IMR-90 (cell line): ENCODE data around the gene RPL23. TPM values are rescaled to one million over a fixed set of nuclear protein-coding genes. Genes with fewer than 3 reads are reported as not detected.

Experiments used
- ATAC-seq: fragments of 200-7000 bp; cut with Tn5 transposase; 2 replicates; pipeline ENCODE4 v1.9.1; 2020; ENCODE audit warnings: low read depth, mild to moderate bottlenecking, moderate library complexity
- BruUV-seq: library from RNA; stranded (reverse); fragments of 400-500 nt; replicated peaks from 2 replicates; lab custom pipeline; 2021; lab: Mats Ljungman, UMichigan
- CTCF ChIA-PET: fragments of 300-600 bp; formaldehyde crosslinking; extraction: SDS; loops from one replicate; lab custom pipeline; 2021; ENCODE audit warnings: antibody characterized with exemption; lab: Yijun Ruan, JAX
- POLR2A ChIA-PET: fragments of 300-600 bp; sonication (Branson Sonifier 250); formaldehyde crosslinking; loops from one replicate; lab custom pipeline; 2022; ENCODE audit warnings: antibody characterized with exemption; ENCODE audit not compliant: unreplicated experiment; lab: Charles Lee
- DNase-seq: peaks from one replicate; pipeline ENCODE4 v3.0.0; 2013
- H2AFZ ChIP-seq: replicated peaks from 2 replicates; pipeline ENCODE3; 2013; ENCODE audit warnings: low read length, mild to moderate bottlenecking; ENCODE audit not compliant: poor library complexity
- H2AK5ac ChIP-seq: 2 replicates; pipeline ENCODE4 v1.6.1; 2013; ENCODE audit warnings: low read depth, low read length, inconsistent platforms
- H2AK9ac ChIP-seq: replicated peaks from 2 replicates; pipeline ENCODE3; 2013; ENCODE audit warnings: mild to moderate bottlenecking, low read depth, low read length, moderate library complexity; ENCODE audit not compliant: poor library complexity
- H2BK120ac ChIP-seq: 2 replicates; pipeline ENCODE4 v1.6.1; 2013; ENCODE audit warnings: low read depth, low read length, inconsistent platforms
- H2BK15ac ChIP-seq: 3 replicates; pipeline ENCODE4 v1.6.1; 2013; ENCODE audit warnings: low read depth, low read length, inconsistent platforms
- H2BK20ac ChIP-seq: 2 replicates; pipeline ENCODE4 v1.6.1; 2013; ENCODE audit warnings: low read depth, mild to moderate bottlenecking, inconsistent platforms, low read length, moderate library complexity
- H2BK5ac ChIP-seq: 2 replicates; pipeline ENCODE4 v1.6.1; 2013; ENCODE audit warnings: mild to moderate bottlenecking, low read depth, low read length, inconsistent platforms; ENCODE audit not compliant: poor library complexity, severe bottlenecking
- H3K14ac ChIP-seq: replicated peaks from 2 replicates; pipeline ENCODE4 v1.6.1; 2013; ENCODE audit warnings: low read depth, low read length, inconsistent platforms
- H3K18ac ChIP-seq: 2 replicates; pipeline ENCODE4 v1.6.1; 2013; ENCODE audit warnings: low read depth, low read length, control low read depth
- H3K23ac ChIP-seq: 2 replicates; pipeline ENCODE4 v1.6.1; 2013; ENCODE audit warnings: low read depth, low read length, inconsistent platforms
- H3K27ac ChIP-seq: 2 replicates; pipeline ENCODE4 v1.5.1; 2013; ENCODE audit warnings: mild to moderate bottlenecking, control low read depth, low read length; ENCODE audit not compliant: insufficient read depth
- H3K27me3 ChIP-seq: 2 replicates; pipeline ENCODE4 v1.6.1; 2013; ENCODE audit warnings: low read length; ENCODE audit not compliant: control insufficient read depth, insufficient read depth
- H3K36me3 ChIP-seq: 2 replicates; pipeline ENCODE4 v1.6.1; 2013; ENCODE audit warnings: low read length, mixed read lengths; ENCODE audit not compliant: control insufficient read depth, insufficient read depth
- H3K4ac ChIP-seq: 2 replicates; pipeline ENCODE4 v1.6.1; 2013; ENCODE audit warnings: low read depth, low read length, inconsistent platforms
- H3K4me1 ChIP-seq: 2 replicates; pipeline ENCODE4 v1.6.1; 2013; ENCODE audit warnings: low read length, mixed read lengths; ENCODE audit not compliant: control insufficient read depth, insufficient read depth
- H3K4me2 ChIP-seq: 2 replicates; pipeline ENCODE4 v1.6.1; 2013; ENCODE audit warnings: low read depth, mild to moderate bottlenecking, control low read depth, low read length, moderate library complexity
- H3K4me3 ChIP-seq: 2 replicates; pipeline ENCODE4 v1.5.1; 2013; ENCODE audit warnings: low read depth, mild to moderate bottlenecking, control low read depth, low read length, moderate library complexity; ENCODE audit not compliant: insufficient read depth
- H3K56ac ChIP-seq: 2 replicates; pipeline ENCODE4 v1.6.1; 2013; ENCODE audit warnings: low read length, inconsistent platforms; ENCODE audit not compliant: insufficient read depth; ENCODE audit errors: extremely low read depth
- H3K79me1 ChIP-seq, 2 experiments: 2 replicates each; pipeline ENCODE4 v1.6.1; 2013; ENCODE audit warnings: low read length in 2 of 2, inconsistent platforms in 1 of 2, low read depth in 1 of 2
- H3K9ac ChIP-seq: 2 replicates; pipeline ENCODE4 v1.6.1; 2013; ENCODE audit warnings: low read depth, low read length, control low read depth
- H3K9me1 ChIP-seq: 2 replicates; pipeline ENCODE4 v1.6.1; 2013; ENCODE audit warnings: low read length, inconsistent platforms; ENCODE audit not compliant: insufficient read depth
- H3K9me3 ChIP-seq: 2 replicates; pipeline ENCODE4 v1.6.1; 2013; ENCODE audit warnings: low read length; ENCODE audit not compliant: control insufficient read depth, insufficient read depth
- H4K20me1 ChIP-seq: 2 replicates; pipeline ENCODE4 v1.6.1; 2013; ENCODE audit warnings: low read length, inconsistent platforms; ENCODE audit not compliant: insufficient read depth
- H4K5ac ChIP-seq: 2 replicates; pipeline ENCODE4 v1.6.1; 2013; ENCODE audit warnings: mild to moderate bottlenecking, low read depth, low read length, control low read depth
- H4K8ac ChIP-seq, 2 experiments: 2 replicates each; pipeline ENCODE4 v1.6.1; 2013; ENCODE audit warnings: low read depth in 2 of 2, low read length in 2 of 2, control low read depth in 1 of 2, inconsistent platforms in 1 of 2
- H4K91ac ChIP-seq: 2 replicates; pipeline ENCODE4 v1.6.1; 2013; ENCODE audit warnings: low read depth, low read length, inconsistent platforms; ENCODE audit not compliant: insufficient read depth
- BHLHE40 ChIP-seq: fragments of 150-350 bp; IDR thresholded peaks from 2 replicates; pipeline ENCODE4 v1.6.1; 2016; ENCODE audit warnings: mild to moderate bottlenecking, low read depth, low read length
- CEBPB ChIP-seq: IDR thresholded peaks from 2 replicates; pipeline ENCODE4 v1.6.1; 2012; ENCODE audit warnings: low read depth, low read length, improper control_type of control experiment
- CHD1 ChIP-seq: IDR thresholded peaks from 2 replicates; pipeline ENCODE4 v1.6.1; 2012; ENCODE audit warnings: low read depth, low read length, improper control_type of control experiment
- RCOR1 ChIP-seq: IDR thresholded peaks from 2 replicates; pipeline ENCODE4 v1.6.1; 2012; ENCODE audit warnings: mild to moderate bottlenecking, low read length, improper control_type of control experiment; ENCODE audit not compliant: insufficient replicate concordance
- RFX5 ChIP-seq: IDR thresholded peaks from 2 replicates; pipeline ENCODE4 v1.8.0; 2012; ENCODE audit warnings: low read depth, mild to moderate bottlenecking, low read length, moderate library complexity
- WGBS, 2 experiments: methylation state at CpG; one replicate each; pipeline versions ENCODE4 v1.1.5 to v1.1.7; 2013; ENCODE audit warnings: missing lambda C conversion rate in 2 of 2; ENCODE audit not compliant: insufficient read length in 1 of 2; ENCODE audit errors: extremely low coverage in 2 of 2; 5-methylcytosine and 5-hydroxymethylcytosine counted together
- dilution Hi-C: fragments of 300-500 bp; cut with HindIII; formaldehyde crosslinking; loops from one replicate; pipeline ENCODE4 v1.14.3; 2018; ENCODE audit warnings: low sequenced_read_pairs; ENCODE audit not compliant: unreplicated experiment
- in situ Hi-C: fragments of 300-500 bp; cut with MboI; formaldehyde crosslinking; loops from 3 replicates; pipeline ENCODE4 v1.14.3; 2019; ENCODE audit warnings: low sequenced_read_pairs, inconsistent platforms, mixed read lengths
- intact Hi-C: fragments of 100-400 bp; cut with micrococcal nuclease; formaldehyde crosslinking; loops from 2 replicates; pipeline ENCODE4 v1.10.0; 2022
- polyA plus RNA-seq, 3 experiments: library from polyadenylated mRNA; depleted of rRNA; stranded (reverse); fragments of >200 nt; gene quantifications; 2 replicates each; pipeline ENCODE4 v1.2.3, GENCODE V29; 2012; ENCODE audit warnings: low replicate concordance in 1 of 3
- total RNA-seq: library from RNA; depleted of rRNA; stranded (reverse); fragments of >200 nt; gene quantifications from 2 replicates; pipeline ENCODE4 v1.2.3, GENCODE V29; 2012
- TF ChIP-seq, protein P1 (sequence below): fragments of 150-350 bp; IDR thresholded peaks from 2 replicates; pipeline ENCODE4 v1.6.1; 2017; ENCODE audit warnings: mild to moderate bottlenecking, antibody characterized with exemption, low read length, low read depth
- TF ChIP-seq, protein P2 (sequence below): fragments of 150-350 bp; IDR thresholded peaks from 2 replicates; pipeline ENCODE4 v1.6.1; 2016; ENCODE audit warnings: low read depth, mild to moderate bottlenecking, low read length, moderate library complexity, borderline replicate concordance

RPL23 gene
- total and polyA plus RNA-seq, 2 of the 4 experiments (the other 2 are of a cell fraction) = 1,170 to 2,308 TPM

- Histone ChIP-seq H3K4ac (no peak overlapping the region), H2BK120ac (no peak overlapping the region), H3K4me2 (no peak overlapping the region), H2BK20ac (no peak overlapping the region), H2AFZ (peak overlapping the region; percentile 32), H3K9me3 (no peaks in the 10 kb centered on the region), H4K8ac (no peak overlapping the region), H3K9me1 (peaks cover 27% of the 10 kb centered on the region), H3K36me3 (peaks cover 78% of the 10 kb centered on the region), H3K27ac (no peak overlapping the region), H4K20me1 (peaks cover 99% of the 10 kb centered on the region), H2BK15ac (no peak overlapping the region), H2BK5ac (no peak overlapping the region), H3K23ac (no peak overlapping the region), H3K4me3 (no peak overlapping the region), H3K27me3 (no peaks in the 10 kb centered on the region), H4K91ac (no peak overlapping the region), H3K4me1 (peaks cover 9% of the 10 kb centered on the region), H3K56ac (no peak overlapping the region), H2AK5ac (no peak overlapping the region), H3K14ac (no peak overlapping the region), H2AK9ac (no peak overlapping the region), H4K5ac (no peak overlapping the region), H3K18ac (no peak overlapping the region), H3K79me1 (peaks cover 36 to 95% of the 10 kb centered on the region in 2 experiments; a peak in 3 of 4 replicates), H3K9ac (no peak overlapping the region)
- POLR2A ChIA-PET = no interaction called here
- in situ Hi-C loops (no loop called here), intact Hi-C loops (no loop called here), dilution Hi-C loops (no loop called here)
- no CpG with 5 or more reads among the region's 8 CpGs for WGBS, 2 experiments
- DNase-seq = no peak
- ATAC-seq = no peak
- TF ChIP-seq, protein P1, sequence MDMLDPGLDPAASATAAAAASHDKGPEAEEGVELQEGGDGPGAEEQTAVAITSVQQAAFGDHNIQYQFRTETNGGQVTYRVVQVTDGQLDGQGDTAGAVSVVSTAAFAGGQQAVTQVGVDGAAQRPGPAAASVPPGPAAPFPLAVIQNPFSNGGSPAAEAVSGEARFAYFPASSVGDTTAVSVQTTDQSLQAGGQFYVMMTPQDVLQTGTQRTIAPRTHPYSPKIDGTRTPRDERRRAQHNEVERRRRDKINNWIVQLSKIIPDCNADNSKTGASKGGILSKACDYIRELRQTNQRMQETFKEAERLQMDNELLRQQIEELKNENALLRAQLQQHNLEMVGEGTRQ = no peak
- TF ChIP-seq CHD1 (no peak), RFX5 (no peak), CEBPB (no peak), BHLHE40 (no peak), RCOR1 (no peak)
- TF ChIP-seq, protein P2, sequence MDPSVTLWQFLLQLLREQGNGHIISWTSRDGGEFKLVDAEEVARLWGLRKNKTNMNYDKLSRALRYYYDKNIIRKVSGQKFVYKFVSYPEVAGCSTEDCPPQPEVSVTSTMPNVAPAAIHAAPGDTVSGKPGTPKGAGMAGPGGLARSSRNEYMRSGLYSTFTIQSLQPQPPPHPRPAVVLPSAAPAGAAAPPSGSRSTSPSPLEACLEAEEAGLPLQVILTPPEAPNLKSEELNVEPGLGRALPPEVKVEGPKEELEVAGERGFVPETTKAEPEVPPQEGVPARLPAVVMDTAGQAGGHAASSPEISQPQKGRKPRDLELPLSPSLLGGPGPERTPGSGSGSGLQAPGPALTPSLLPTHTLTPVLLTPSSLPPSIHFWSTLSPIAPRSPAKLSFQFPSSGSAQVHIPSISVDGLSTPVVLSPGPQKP = no peak
- no TSS peak for BruUV-seq
- CTCF ChIA-PET = no interaction called here
Measured at GRCh38 chr17:38891441-38891840, 37.9 kb upstream of the RPL23 start.
